NCI-H2029 (cell line): ENCODE results near the gene NRG3.

Source experiments
- DNase-seq: peaks from one replicate; lab custom pipeline; 2025; lab: John Stamatoyannopoulos, UW

Gene NRG3

DNA sequence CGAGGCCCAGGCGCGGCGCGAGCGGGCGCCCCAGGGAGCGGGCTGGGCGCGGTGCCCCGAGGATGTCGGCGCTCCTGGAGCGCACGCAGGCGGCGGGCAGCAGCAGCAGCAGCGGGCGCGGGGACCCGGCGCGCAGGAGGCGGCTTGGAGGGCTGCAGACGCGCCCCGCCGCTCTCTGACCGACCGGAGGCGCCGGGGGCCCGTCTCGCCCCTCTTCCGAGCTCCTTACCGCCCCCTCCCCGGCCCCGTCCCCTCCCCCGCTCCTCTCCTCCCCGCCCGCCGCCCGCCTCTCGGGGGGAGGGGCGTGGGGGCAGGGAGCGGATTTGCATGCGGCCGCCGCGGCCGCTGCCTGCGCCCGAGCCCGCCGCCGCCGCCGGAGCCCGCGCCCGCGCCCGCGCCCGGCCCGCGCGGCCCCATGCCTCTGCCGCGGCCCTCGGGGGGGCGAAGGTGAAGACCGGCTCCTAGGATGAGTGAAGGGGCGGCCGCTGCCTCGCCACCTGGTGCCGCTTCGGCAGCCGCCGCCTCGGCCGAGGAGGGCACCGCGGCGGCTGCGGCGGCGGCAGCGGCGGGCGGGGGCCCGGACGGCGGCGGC, at the start of gene NRG3:
TSS of gene NRG3 (plus strand) at position 320 of the 592 bp plus-strand sequence.
- no peak for DNase-seq

DNA sequence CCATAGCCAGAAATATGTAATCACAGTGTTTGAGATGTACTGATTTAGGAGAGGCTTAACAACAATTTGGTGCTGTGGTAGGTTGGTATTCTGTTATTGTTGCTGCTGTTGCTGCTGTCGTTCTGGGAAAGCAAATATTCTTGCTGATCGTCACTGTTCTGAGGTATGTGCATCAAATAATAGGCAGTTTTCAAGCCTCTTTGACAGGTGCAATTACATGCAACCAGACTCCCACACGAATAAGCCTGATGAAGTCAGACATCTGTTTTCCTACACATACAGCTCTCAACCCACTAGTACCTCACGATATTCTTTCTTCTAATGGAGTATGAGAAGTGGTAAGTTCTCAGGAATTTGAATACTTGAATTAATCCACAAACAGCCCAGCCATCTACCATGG, 46.7 kb upstream of the NRG3 start:
- DNase-seq, result no peak

DNA sequence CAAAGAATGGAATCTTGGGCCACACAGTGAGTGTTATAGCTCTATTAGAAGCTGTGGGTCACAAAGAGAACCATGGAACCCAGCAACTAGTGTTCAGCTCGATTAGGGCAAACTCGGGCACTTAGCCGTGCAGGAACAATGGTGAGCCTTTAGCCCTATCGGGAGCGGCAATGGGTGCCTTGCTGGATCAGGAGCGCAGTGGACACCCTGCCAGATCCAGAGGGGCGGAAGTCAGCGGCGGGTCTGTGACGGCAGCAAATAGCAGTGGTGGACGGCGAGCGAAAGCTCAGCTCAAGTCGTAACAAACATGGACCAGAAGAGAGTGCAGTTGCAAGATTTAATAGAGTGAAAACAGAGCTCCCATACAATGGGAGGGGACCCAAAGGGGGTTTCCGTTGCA, 43.9 kb upstream of the NRG3 start:
- no peak for DNase-seq

DNA sequence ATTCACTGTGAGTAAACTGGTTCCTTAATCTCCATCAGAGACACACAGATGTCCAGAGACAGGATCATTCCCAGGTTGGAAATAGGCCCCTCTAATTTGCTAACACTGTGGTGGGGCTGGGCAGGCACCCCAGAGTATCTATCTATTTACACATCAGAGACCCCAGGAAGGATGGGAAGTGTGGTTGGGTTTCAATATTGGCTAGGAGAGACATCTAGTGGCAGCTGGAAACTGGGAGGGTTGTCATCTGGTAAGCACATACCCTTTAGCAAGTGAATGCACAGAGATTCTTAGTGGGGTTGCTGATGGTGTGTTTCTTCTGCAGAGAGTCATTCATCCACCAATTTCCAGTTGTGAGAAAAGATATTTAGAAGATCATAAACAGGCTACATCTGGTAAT, 36.0 kb upstream of the NRG3 start:
- DNase-seq, result no peak

DNA sequence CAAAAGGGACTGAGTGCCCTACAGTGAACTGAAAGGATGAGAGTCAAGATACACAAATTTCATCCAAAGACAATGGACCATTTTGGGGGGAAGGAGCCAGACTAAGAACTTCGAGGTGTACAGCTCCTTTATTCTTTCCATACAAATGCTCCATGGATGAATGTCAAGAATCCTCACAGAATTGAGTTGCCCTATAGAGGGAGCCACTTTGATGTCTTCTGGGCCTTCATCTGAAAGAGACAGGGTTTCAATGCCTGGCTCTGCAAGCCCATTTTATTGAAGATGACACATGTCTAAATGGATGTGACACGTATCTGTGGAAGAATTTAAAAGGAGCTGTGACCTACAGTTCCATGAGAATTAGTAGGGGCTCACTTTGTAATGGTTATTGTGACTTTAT, 32.0 kb upstream of the NRG3 start:
- no peak for DNase-seq

DNA sequence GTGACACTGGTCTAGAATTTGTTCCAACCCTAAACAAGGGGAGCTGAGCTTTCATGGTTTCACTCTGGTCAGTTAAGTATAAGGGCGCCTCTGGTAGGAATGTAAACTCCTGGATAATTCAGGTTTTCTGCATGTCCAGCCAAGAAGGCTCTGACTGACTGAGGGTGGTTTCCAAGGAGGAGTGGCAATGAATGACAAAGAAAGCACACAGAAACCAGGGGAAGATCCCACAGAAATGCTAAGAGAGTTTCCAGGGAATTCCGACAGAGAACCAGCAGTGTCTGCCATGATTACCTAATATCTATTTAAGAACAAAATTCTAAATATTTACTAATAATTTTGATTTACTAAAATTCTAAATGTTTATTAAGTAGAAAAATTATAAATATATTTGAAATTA, 27.3 kb upstream of the NRG3 start:
- DNase-seq, result no peak

DNA sequence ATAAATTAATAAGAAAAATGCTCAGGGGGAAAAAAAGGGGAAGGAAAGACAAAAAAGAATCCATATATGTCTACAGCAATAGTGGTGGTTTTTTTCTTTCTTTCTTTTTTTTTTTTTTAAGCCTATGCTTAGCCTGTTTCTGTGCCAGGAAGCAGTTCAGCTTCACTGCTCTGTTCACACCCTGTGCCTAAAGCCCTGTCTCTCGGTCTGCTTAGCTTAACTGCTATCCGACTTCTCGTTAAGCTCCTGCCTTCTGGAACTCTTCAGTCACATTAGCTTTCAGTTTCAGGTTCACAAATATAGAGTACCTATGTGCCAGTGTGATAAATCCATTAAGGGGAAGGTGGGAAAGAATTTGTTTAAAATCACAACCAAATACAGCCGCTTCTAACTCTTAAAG, 26.5 kb upstream of the NRG3 start:
- DNase-seq, result no peak

DNA sequence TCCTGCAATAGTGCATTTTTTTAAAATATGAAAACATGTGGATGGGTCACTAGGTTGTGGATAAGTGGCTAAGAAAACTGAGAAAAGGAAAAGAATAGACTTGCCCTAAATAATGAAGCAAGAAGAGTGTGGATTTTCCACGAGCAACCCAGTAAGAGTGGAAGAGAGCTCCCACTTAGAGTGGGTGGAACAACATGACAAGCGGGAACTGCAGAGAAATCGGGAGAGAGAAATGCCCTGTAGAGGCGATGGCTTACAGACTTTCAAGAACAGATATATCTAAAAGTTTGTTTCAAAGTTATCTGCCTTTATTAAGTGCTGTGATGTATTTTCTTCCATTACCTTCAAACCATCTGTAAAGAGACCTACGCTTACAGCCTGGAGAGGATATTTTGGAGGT, 26.1 kb upstream of the NRG3 start:
- DNase-seq, result no peak

DNA sequence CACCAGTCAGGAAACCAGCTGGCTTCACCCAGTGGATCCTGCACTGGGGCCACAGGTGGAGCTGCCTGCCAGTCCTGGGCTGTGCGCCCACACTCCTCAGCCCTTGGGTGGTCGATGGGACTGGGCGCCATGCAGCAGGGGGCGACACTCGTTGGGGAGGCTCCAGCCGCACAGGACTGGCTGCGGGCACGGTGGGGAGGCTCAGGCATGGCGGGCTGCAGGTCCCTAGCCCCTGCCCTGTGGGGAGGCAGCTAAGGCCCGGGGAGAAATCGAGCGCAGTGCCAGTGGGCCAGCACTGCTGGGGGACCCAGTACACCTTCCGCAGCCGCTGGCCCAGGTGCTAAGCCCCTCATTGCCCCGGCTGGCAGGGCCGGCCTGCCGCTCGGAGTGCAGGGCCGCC, 12.4 kb upstream of the NRG3 start:
- DNase-seq, result no peak

DNA sequence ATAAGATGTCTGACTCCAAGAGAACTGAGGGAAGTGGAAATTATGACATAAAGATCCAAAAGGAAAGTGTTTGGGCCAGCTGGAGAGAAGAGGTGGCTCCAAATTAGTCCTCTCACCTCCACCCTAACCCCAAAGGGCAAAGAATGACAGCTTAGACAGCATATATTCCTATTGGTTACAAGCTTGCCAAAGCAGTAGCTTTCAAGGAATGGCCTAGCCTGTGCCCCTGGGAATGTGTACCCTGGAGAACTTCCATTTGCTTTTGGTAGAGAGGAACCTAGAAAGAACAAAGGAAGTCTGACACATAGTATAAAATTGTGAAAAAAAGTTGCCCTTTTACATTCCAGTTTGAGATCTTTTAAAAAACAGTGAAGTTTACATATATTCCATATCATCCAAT, 11.2 kb upstream of the NRG3 start:
- no peak for DNase-seq

DNA sequence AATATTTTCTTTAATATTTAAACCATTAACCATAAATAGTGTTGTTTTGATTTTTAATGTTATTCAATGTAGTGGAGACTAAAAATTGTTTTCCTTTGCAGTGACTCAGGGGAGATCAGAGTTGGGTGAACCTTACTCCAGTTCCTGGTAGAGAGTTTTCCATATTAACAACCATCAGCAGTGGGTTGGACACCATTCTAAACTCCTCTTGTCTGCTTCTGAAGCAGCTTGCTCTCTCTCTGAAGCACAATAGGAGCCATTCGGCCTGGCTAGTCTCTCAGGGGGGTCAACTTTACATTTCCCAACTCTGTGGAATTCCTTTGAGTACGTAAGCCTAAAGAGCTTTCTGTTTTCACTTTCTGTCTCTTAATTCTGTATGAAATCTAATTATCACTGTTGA, 9.4 kb upstream of the NRG3 start:
- DNase-seq, result no peak

DNA sequence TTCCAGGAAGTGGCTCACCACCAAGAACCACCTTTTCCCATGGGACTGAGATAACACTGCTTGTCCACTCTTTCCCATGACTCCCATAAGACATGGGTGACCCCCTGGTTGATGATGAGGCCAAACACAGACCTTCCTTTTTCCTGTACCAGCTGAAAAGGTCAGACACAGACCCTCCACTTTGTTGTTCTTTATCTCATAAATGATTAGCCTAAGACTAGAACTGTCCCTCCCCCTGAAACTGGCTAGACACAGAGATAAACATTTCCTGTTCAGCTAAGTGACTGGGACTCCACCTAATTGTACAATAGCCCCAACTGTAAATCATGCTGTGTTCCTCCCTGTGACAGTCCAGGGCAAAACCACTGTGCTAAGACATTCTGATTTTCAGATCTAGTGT, 8.2 kb upstream of the NRG3 start:
- DNase-seq, result no peak

DNA sequence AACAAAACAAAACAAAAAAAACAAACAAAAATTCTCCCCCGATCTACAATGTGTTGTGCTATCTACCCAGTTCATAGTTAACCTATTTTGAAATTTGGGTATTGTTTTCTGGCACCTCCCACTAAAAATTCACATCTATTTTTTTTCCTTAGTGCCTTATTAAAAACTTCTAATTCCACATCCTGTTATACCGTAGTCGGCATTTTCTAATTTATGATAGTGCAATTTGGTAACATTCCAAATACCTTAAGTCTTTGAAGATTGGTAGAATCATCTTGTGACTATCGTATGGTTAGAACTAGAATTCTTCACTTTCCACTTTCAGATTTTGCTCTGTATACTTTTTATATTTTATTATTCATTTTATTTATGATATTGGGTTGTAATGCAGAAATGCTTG, 4.5 kb upstream of the NRG3 start:
- no peak for DNase-seq

DNA sequence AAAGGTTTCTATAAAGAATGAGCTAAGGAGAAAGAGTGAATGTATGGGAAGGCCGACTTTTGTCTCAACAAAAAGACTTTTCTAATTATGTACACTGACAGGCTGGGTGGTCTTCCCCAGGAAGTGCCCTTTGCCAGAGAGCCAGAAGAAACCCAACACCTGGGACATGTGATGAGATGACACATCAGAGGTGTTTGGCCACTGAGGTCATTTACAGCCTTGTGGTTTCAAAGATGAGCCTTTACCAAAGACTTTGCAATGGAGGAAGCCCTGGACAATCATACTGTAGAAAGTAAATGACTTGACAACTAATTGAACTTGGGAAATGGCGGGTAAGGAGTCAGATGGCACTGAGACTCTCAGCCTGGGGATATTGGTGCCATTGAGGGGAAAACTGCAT, 3.4 kb upstream of the NRG3 start:
- no peak for DNase-seq

DNA sequence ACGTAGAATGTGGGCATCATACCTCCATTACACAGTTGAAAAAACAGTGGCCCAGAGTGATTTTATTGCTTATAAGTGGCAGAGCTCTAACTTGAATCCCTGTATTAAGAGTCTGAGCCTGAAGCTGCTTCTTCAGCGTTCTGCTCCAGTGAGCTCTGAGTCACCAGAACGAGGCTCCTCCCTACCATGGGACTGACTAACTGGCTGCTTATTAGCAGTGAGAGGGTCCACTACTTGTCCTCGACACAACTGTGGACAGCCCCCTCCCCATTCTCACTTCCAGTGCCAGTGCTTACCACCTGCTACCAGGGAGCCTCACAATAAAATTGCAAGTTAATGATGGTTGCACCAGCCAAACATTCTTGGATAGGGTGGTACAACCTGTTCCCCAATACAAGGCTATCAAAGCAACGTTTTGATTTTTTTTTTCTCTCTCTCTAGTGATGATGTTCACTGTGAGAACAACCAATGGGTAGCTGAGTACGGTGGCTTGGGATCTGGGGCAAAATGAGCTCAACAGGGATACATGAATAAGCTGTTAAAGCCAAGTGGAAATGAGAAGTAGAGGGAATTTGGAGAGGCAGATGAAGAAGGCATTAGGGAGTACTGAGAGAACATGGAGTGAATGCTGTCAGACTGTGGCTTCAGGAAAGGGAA, 2.7 kb upstream of the NRG3 start:
- no peak for DNase-seq

DNA sequence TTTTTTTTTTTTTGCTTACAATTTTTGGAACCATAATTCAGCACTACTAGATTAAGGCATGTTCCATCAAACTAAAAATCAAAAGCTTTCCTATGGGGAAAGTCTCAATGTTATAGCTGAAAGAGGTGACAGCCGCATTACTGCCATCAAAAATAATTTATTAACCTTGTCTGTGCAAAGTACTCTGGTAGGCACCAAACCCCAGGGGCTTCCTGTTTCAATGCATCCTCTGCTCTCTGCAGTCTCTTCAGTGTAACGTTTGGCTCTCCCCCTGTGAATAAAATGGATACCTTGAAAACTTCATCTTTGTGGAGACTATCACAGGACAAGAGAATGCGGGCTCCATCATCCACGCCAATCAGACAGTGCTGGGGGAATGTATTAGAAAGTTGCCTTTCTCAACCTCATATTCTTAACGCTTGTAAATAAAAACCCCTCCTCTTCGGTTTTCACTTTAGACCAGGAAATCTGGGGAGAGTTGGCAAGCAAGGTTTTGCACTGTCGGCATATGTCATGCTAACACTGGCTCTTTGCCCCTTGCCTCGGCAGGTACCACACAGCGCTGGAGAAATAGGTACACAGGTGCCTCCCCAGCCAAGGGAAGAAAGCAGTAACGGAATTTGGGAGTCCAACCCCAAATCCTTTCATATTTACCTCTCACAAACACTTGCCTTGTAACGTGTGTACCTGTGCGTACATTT, 1.6 kb upstream of the NRG3 start:
- DNase-seq, result no peak

DNA sequence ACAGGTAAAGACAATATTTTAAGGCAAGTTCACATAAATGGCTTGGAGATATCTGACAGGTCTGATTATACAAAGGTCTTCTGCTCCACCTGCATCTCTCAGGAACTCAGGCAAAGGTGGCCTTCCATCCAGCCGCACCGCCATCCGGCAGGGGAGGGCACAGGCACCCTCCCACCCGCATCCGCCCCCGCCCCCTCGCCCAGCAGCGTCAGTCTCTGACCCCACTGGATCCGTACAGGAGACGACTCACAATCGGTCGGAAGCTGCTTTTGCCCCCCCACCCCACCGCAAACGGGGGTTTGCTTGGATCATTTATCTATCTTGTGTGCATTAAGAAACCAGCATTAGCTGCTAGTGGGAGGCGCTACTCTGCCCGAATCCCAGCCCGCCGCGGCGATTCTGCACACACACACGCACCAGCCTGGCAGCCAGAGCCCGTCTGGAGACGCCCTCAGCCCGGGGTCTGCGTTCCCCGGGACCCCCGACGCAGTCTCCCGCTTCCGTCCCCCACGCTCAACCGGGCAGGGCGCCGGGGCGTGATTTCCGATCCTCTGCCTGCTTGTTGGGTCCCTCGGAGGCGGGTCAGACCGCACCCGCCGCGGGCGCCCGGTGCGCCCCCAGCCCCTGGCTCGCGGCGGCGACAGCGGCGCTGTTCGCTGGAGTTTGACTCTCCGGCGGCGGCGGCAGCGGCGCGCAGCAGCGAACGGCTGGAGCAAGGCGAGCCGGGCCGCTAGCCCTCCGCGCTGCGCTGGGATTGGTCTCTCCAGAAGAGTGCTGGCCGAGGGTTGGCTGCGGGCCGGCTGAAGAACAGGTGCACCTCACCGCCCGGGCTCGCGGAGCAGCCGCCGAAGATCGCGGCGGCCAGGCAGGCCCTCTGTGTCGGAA, 820 bp upstream of the NRG3 start:
- no peak for DNase-seq

DNA sequence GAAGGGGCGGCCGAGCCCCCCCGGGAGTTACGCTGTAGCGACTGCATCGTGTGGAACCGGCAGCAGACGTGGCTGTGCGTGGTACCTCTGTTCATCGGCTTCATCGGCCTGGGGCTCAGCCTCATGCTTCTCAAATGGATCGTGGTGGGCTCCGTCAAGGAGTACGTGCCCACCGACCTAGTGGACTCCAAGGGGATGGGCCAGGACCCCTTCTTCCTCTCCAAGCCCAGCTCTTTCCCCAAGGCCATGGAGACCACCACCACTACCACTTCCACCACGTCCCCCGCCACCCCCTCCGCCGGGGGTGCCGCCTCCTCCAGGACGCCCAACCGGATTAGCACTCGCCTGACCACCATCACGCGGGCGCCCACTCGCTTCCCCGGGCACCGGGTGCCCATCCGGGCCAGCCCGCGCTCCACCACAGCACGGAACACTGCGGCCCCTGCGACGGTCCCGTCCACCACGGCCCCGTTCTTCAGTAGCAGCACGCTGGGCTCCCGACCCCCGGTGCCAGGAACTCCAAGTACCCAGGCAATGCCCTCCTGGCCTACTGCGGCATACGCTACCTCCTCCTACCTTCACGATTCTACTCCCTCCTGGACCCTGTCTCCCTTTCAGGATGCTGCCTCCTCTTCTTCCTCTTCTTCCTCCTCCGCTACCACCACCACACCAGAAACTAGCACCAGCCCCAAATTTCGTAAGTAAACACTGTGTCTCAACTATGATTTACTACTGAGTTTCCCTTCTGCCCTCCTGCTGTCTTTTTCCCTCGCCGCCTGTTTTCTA, 666 bp downstream of the NRG3 start:
- no peak for DNase-seq

DNA sequence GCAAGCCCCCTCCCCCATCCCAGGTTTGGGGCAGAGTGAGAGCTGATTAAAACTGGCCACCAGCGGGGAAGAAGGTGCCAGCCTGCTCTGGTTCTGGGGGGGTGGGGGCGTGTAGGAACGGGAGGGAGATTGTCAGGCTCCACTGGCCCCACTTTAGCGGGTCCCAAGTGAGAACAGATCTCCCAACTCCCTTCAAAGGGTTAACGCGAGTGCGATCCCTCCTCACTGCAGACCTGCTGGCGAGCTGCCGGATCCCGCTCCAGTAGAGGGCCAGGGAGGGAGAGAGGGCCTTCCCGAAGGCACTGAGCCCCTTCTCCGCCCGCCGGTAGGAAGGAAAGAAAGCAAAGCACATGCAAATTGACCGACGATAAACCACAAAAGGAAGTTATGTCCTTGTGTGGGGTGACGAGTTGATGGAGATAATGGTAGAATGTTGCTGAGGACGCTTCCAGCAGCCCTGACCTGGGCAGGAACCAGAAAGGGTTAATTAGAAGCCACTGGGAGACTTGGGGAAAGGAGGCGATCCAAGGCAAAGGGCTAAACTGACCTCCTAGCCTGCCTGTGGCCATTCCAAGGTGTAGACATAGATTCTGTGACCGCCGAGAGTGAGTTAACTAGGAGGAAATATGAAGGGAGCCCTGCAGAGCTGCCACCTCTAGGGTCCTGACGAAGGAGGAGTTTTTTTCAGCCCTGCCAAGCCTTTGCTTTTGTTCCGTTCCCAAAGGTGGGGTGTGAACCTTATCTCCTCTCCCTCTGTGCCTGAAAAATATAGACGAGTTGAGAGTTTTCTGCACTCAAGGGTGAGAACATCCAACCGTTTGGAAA, 1.5 kb downstream of the NRG3 start:
- no peak for DNase-seq

DNA sequence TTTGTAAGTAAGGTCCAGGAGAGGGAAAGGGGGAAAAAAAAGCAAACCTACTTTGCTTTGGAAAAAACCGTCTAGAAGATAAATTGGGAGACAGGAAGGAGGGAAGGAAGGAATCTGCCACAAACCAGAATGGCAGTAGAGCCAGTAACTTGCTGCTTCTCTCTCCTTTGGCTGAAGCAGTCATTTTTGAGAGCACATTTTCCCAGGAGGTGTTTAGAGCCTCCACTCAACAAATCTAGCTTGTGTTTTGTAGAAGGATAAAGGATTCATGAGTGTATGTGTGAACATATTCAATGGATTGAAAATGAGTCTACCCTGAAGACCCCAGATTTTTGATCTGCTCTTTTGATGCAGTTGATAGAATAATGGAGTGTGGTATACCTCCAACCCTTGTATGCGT, 2.6 kb downstream of the NRG3 start:
- no peak for DNase-seq

DNA sequence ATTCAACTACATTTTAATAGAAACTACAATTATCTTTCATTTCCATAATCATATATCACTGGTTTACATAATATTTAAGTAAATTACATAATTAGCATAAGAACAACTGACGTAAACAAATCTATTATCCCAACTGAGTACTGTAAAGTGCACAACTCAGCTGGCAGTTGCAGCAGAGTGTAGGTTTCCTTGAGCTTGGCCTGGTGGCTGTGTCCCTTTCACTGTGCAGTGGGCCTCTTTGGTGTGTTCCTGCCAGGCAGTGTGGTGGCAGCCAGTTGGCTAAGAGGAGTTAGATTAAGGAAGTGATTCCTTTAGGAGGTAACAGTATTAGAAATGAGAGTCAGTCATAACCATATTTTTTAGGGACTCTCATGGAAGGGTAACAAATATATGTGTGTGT, 7.0 kb downstream of the NRG3 start:
- no peak for DNase-seq
